Measurements from ENCODE around the gene MEF2D. TPM values are rescaled to one million over a fixed set of nuclear protein-coding genes. Genes with fewer than 3 reads are reported as not detected.

The MEF2D gene
- total RNA-seq, 1 experiment from 2014 or later = 18.7 TPM

- no peak for DNase-seq
- H3K9me3 Mint-ChIP-seq = no peaks in the 10 kb centered on the region
Measured at GRCh38 chr1:156532374-156532773, 31.8 kb upstream of the MEF2D start.

More at GRCh38 chr1:156532374-156532773, 31.8 kb upstream of the MEF2D start:
- Histone ChIP-seq H2BK15ac (ENCODE audit: low read depth, low read length) (no peak overlapping the region), H2BK120ac (ENCODE audit: low read depth, low read length, poor library complexity, severe bottlenecking) (no peak overlapping the region), H3K14ac (ENCODE audit: insufficient read depth, low read length) (no peak overlapping the region), H2BK5ac (ENCODE audit: insufficient read length, low read length) (no peak overlapping the region), H4K8ac (replicated peaks; ENCODE audit: insufficient read length, low read depth, low read length) (no peak overlapping the region), H3K27me3 (ENCODE audit: insufficient read depth, low read length) (no peaks in the 10 kb centered on the region), H3K23ac (ENCODE audit: insufficient read length, low read depth, low read length) (no peak overlapping the region), H2AFZ (ENCODE audit: low read length) (no peak overlapping the region), H2BK20ac (ENCODE audit: low read depth, low read length, poor library complexity, severe bottlenecking) (no peak overlapping the region), H4K91ac (ENCODE audit: insufficient read length, low read depth, low read length) (no peak overlapping the region), H3K9me3 (ENCODE audit: control insufficient read depth, low read depth, low read length) (no peaks in the 10 kb centered on the region), H2AK5ac (ENCODE audit: insufficient read length, low read length) (no peak overlapping the region), H3K23me2 (ENCODE audit: insufficient read length, low read depth, low read length, poor library complexity, severe bottlenecking) (no peaks in the 10 kb centered on the region), H3K27ac (ENCODE audit: insufficient read length, low read depth, low read length) (no peak overlapping the region), H3K9ac (ENCODE audit: extremely low read depth, insufficient read length, low read length) (no peak overlapping the region), H4K20me1 (ENCODE audit: control insufficient read depth, insufficient read depth, insufficient read length) (no peaks in the 10 kb centered on the region), H3K56ac (ENCODE audit: insufficient read length, low read depth, low read length) (no peak overlapping the region), H3K4me1 (ENCODE audit: insufficient read depth, low read length) (no peaks in the 10 kb centered on the region), H3K79me2 (ENCODE audit: insufficient read depth, low read length) (no peaks in the 10 kb centered on the region), H4K5ac (ENCODE audit: insufficient read length, low read depth, low read length) (no peak overlapping the region), H3K79me1 (ENCODE audit: insufficient read depth, low read depth, low read length, poor library complexity, severe bottlenecking) (no peaks in the 10 kb centered on the region), H3K4ac (ENCODE audit: low read depth, low read length) (no peak overlapping the region), H3K4me2 (ENCODE audit: insufficient read depth, insufficient read length, low read length) (no peak overlapping the region), H3K18ac (ENCODE audit: insufficient read length, low read depth, low read length) (no peak overlapping the region), H2BK12ac (ENCODE audit: insufficient read length, low read depth, low read length) (no peak overlapping the region), H3T11ph (ENCODE audit: low read length) (no peak overlapping the region)
- Mint-ChIP-seq H3K4me3 (no peak overlapping the region), H3K27me3 (ENCODE audit: low read depth) (no peaks in the 10 kb centered on the region), H3K36me3 (ENCODE audit: insufficient read depth in 1 of 3, low read depth in 3 of 3) (peaks cover 31 to 84% (median 83%) of the 10 kb centered on the region in 3 experiments; a peak in 6 of 7 replicates), H3K27ac (no peak overlapping the region), H3K4me1 (no peaks in the 10 kb centered on the region)
- TF ChIP-seq CTCF (conservative IDR thresholded peaks at IDR 0.05) = no peak
- WGBS (ENCODE audit: extremely low coverage, insufficient read length, low lambda C conversion rate) = no CpG with 5 or more reads among the region's 4 CpGs
